HepG2 (cell line): ENCODE measurements around the gene AGAP4. TPM values are rescaled to one million over a fixed set of nuclear protein-coding genes. Genes with fewer than 3 reads are reported as not detected.
"Not testable (repeated sequence)": the region's sequence is repeated elsewhere in the genome, so short reads cannot be mapped to it uniquely, and the experiment has no call there.

ENCODE experiments used
- ATAC-seq: fragments of 200-7000 bp; cut with Tn5 transposase; 3 replicates; pipeline ENCODE4 v1.9.1; 2020; ENCODE audit warnings: mild to moderate bottlenecking, moderate library complexity
- BruUV-seq: library from RNA; stranded (reverse); fragments of 400-500 nt; replicated peaks from 2 replicates; lab custom pipeline; 2021; lab: Mats Ljungman, UMichigan
- CTCF ChIA-PET: fragments of 300-600 bp; formaldehyde crosslinking; extraction: SDS; loops from one replicate; lab custom pipeline; 2021; ENCODE audit warnings: low total read pairs, inconsistent platforms, low intra/inter-chr PET ratio; lab: Yijun Ruan, JAX
- POLR2A ChIA-PET: fragments of 350-600 bp; sonication (Branson Sonifier 250); formaldehyde crosslinking; loops from one replicate; lab custom pipeline; 2020; ENCODE audit warnings: antibody characterized with exemption, inconsistent platforms; lab: Yijun Ruan, JAX
- DNase-seq: peaks from one replicate; pipeline ENCODE4 v3.0.0-alpha.2; 2015; ENCODE audit warnings: low spot score
- FAIRE-seq: peaks from 3 replicates; lab custom pipeline; 2011; peaks lifted over from hg19 to GRCh38; lab: Jason Lieb, UNC
- H2AFZ ChIP-seq: one replicate; pipeline ENCODE4 v1.6.1; 2011; ENCODE audit warnings: low read length, inconsistent platforms
- H3K27ac ChIP-seq: fragments of 300-600 bp; 3 replicates; pipeline ENCODE4 v1.8.0; 2011; ENCODE audit warnings: mixed run types, mild to moderate bottlenecking, mixed read lengths, low read length, inconsistent platforms; ENCODE audit not compliant: insufficient read depth; ENCODE audit errors: extremely low read length
- H3K27me3 ChIP-seq, 2 experiments: fragments of 200-600 bp in 1 of 2; 2 replicates in 1 of 2; 3 replicates in 1 of 2; pipeline versions ENCODE4 v1.6.0 to v1.8.0; 2011; ENCODE audit warnings: low read length in 2 of 2, mild to moderate bottlenecking in 2 of 2, moderate library complexity in 2 of 2, inconsistent platforms in 1 of 2; ENCODE audit not compliant: insufficient read depth in 2 of 2, control insufficient read depth in 1 of 2
- H3K36me3 ChIP-seq, 2 experiments: fragments of 200-600 bp in 1 of 2; replicated peaks in 1 of 2; 2 replicates in 1 of 2; 3 replicates in 1 of 2; pipeline versions ENCODE4 v1.5.1 to v1.8.0; 2011; ENCODE audit warnings: low read length in 2 of 2, inconsistent platforms in 1 of 2; ENCODE audit not compliant: insufficient read depth in 2 of 2, control insufficient read depth in 1 of 2
- H3K4me1 ChIP-seq: 2 replicates; pipeline ENCODE4 v1.5.1; 2012; ENCODE audit warnings: low read length, inconsistent platforms; ENCODE audit not compliant: insufficient read depth
- H3K4me2 ChIP-seq: 2 replicates; pipeline ENCODE4 v1.6.0; 2011; ENCODE audit warnings: low read depth, low read length, inconsistent platforms
- H3K4me3 ChIP-seq, 3 experiments: fragments of 200-600 bp in 1 of 3; sonication (generic), shearing (Covaris generic) in 1 of 3; replicated peaks in 1 of 3; 2 replicates each; pipeline ENCODE4 v1.5.1; 2011 to 2016; ENCODE audit warnings: low read length in 3 of 3, inconsistent platforms in 2 of 3, low read depth in 2 of 3, mild to moderate bottlenecking in 2 of 3, control low read depth in 1 of 3, mixed read lengths in 1 of 3; ENCODE audit not compliant: insufficient read depth in 1 of 3
- H3K79me2 ChIP-seq: one replicate; pipeline ENCODE4 v1.6.1; 2011; ENCODE audit warnings: low read length, inconsistent platforms; ENCODE audit not compliant: insufficient read depth
- H3K9ac ChIP-seq: 2 replicates; pipeline ENCODE4 v1.6.0; 2011; ENCODE audit warnings: mild to moderate bottlenecking, low read depth, low read length, inconsistent platforms; ENCODE audit not compliant: insufficient read depth
- H3K9me3 ChIP-seq: 2 replicates; pipeline ENCODE4 v1.5.1; 2012; ENCODE audit warnings: mild to moderate bottlenecking, low read length
- H4K20me1 ChIP-seq: 2 replicates; pipeline ENCODE4 v1.6.0; 2011; ENCODE audit warnings: inconsistent platforms, mild to moderate bottlenecking, low read length, moderate library complexity; ENCODE audit not compliant: insufficient read depth
- ATF3 ChIP-seq: sonication (generic); formaldehyde crosslinking; IDR thresholded peaks from 2 replicates; pipeline ENCODE4 v1.4.0; 2020; ENCODE audit warnings: missing genetic modification reagents
- ATM ChIP-seq: fragments of 450-650 bp; IDR thresholded peaks from 2 replicates; pipeline ENCODE4 v1.7.1; 2017; ENCODE audit warnings: mild to moderate bottlenecking, borderline replicate concordance
- CENPX ChIP-seq: sonication (generic); formaldehyde crosslinking; IDR thresholded peaks from 2 replicates; pipeline ENCODE4 v1.9.0; 2021; ENCODE audit warnings: mild to moderate bottlenecking, missing genetic modification reagents, moderate library complexity
- CHD4 ChIP-seq: fragments of 200-600 bp; sonication (generic); IDR thresholded peaks from 2 replicates; pipeline ENCODE4 v1.7.0; 2017; ENCODE audit warnings: mild to moderate bottlenecking, low read length, borderline replicate concordance
- HDAC1 ChIP-seq: sonication (generic); formaldehyde crosslinking; IDR thresholded peaks from 2 replicates; pipeline ENCODE4 v1.5.1; 2020; ENCODE audit warnings: mild to moderate bottlenecking, missing genetic modification reagents
- HNRNPH1 ChIP-seq: fragments of 200-400 bp; formaldehyde crosslinking; optimal IDR thresholded peaks from 2 replicates; pipeline ENCODE3; 2017; ENCODE audit warnings: mild to moderate bottlenecking, low read depth, low read length
- RCOR2 ChIP-seq: IDR thresholded peaks from 2 replicates; pipeline ENCODE4 v1.6.1; 2016; ENCODE audit warnings: missing biosample characterization, missing genetic modification reagents
- RXRB ChIP-seq: IDR thresholded peaks from 2 replicates; pipeline ENCODE4 v1.6.1; 2016; ENCODE audit warnings: borderline replicate concordance, missing genetic modification reagents, missing compliant biosample characterization
- TIGD3 ChIP-seq: sonication (generic); formaldehyde crosslinking; IDR thresholded peaks from 2 replicates; pipeline ENCODE4 v1.5.1; 2020; ENCODE audit warnings: mild to moderate bottlenecking, missing genetic modification reagents, borderline replicate concordance
- TRAFD1 ChIP-seq: sonication (generic); formaldehyde crosslinking; IDR thresholded peaks from 2 replicates; pipeline ENCODE4 v1.5.1; 2020; ENCODE audit warnings: missing genetic modification reagents, mild to moderate bottlenecking, borderline replicate concordance
- ZBTB39 ChIP-seq: sonication (generic); formaldehyde crosslinking; IDR thresholded peaks from 2 replicates; pipeline ENCODE4 v1.5.0; 2020; ENCODE audit warnings: missing genetic modification reagents
- ZNF567 ChIP-seq: sonication (generic); formaldehyde crosslinking; IDR thresholded peaks from 2 replicates; pipeline ENCODE4 v1.8.1; 2023; ENCODE audit warnings: mild to moderate bottlenecking, missing genetic modification reagents, borderline replicate concordance
- WGBS: methylation state at CpG from one replicate; pipeline ENCODE4 v1.1.6; 2017; ENCODE audit warnings: low lambda C conversion rate; 5-methylcytosine and 5-hydroxymethylcytosine counted together
- in situ Hi-C: cut with HindIII; loops from 2 replicates; pipeline ENCODE4 v1.10.0; 2017; ENCODE audit warnings: low pct_unique_long_range_greater_than_20kb; ENCODE audit not compliant: extremely low pct_ligation_motif_present
- intact Hi-C: fragments of 100-400 bp; cut with micrococcal nuclease; formaldehyde crosslinking; loops from one replicate; pipeline ENCODE4 v1.10.0; 2022; ENCODE audit not compliant: unreplicated experiment
- polyA plus RNA-seq, 8 experiments: library from polyadenylated mRNA; depleted of rRNA in 3 of 8; stranded (reverse) in 7 of 8; unstranded in 1 of 8; fragments of >200 nt; fragmentation: Illumina TruSeq in 4 of 8; extraction: Trizol in 4 of 8; gene quantifications; 2 replicates each; pipeline versions ENCODE4 v1.2.1 to v1.2.3, GENCODE V29; 2011 to 2016; ENCODE audit warnings: low read depth in 4 of 8, missing spikeins in 1 of 8, mixed read lengths in 1 of 8; ENCODE audit not compliant: insufficient read depth in 1 of 8
- total RNA-seq, 5 experiments: library from RNA; depleted of rRNA; stranded (reverse); fragments of >200 nt; fragmentation: Illumina TruSeq; extraction: Trizol; gene quantifications; 2 replicates each; pipeline ENCODE4 v1.2.3, GENCODE V29; 2016; ENCODE audit warnings: low read depth in 1 of 5

The AGAP4 gene
- total and polyA plus RNA-seq, 2 of the 13 experiments (the other 11 are each of a cell fraction or from before 2014, with no cell fraction given): 11.0 to 38.3 TPM

GRCh38 chr10:45820107-45820830, 27.0 kb downstream of the AGAP4 start:
- POLR2A ChIA-PET, H3K4me3 ChIP-seq, H3K4me2 ChIP-seq, FAIRE-seq, H3K27ac ChIP-seq, ATAC-seq, H3K9ac ChIP-seq, BruUV-seq, H3K27me3 ChIP-seq, H3K4me1 ChIP-seq, in situ Hi-C loops, H2AFZ ChIP-seq, H3K79me2 ChIP-seq, CTCF ChIA-PET, H3K36me3 ChIP-seq, H3K9me3 ChIP-seq, DNase-seq, H4K20me1 ChIP-seq, intact Hi-C loops: not testable (repeated sequence)
- 59% methylated on average over 6 of the region's 6 CpGs for WGBS

GRCh38 chr10:45819552-45819951, 27.7 kb downstream of the AGAP4 start:
- ChIA-PET CTCF (no interaction called here), POLR2A (no interaction called here)
- H3K27me3 ChIP-seq: no peaks in the 10 kb centered on the region; a peak in 1 of 5 replicates
- DNase-seq (no peak), FAIRE-seq (no peak), ATAC-seq (no peak)
- H3K4me1 ChIP-seq: no peaks in the 10 kb centered on the region
- H3K27ac ChIP-seq: no peak overlapping the region
- H3K4me2 ChIP-seq: no peak overlapping the region
- H3K79me2 ChIP-seq: no peaks in the 10 kb centered on the region
- H3K4me3 ChIP-seq: no peak overlapping the region
- no peaks in the 10 kb centered on the region for H3K9me3 ChIP-seq
- no peaks in the 10 kb centered on the region for H3K36me3 ChIP-seq
- no peaks in the 10 kb centered on the region for H4K20me1 ChIP-seq
- BruUV-seq: no TSS peak
- no peak overlapping the region for H3K9ac ChIP-seq
- WGBS: 69% methylated on average over 9 of the region's 9 CpGs
- H2AFZ ChIP-seq: no peak overlapping the region
- in situ Hi-C loops: no loop called here
- intact Hi-C loops: no loop called here
- TF ChIP-seq TIGD3: no peak
- no peak for TF ChIP-seq ZBTB39 (CRISPR knock-in tag)
- no peak for TF ChIP-seq CHD4
- no peak for TF ChIP-seq TRAFD1 (CRISPR knock-in tag)
- TF ChIP-seq RXRB: no peak
- TF ChIP-seq RCOR2 (CRISPR knock-in tag): no peak
- no peak for TF ChIP-seq ZNF567 (CRISPR knock-in tag)
- no peak for TF ChIP-seq HNRNPH1
- no peak for TF ChIP-seq HDAC1
- TF ChIP-seq ATF3 (CRISPR knock-in tag): no peak
- TF ChIP-seq CENPX: no peak
- TF ChIP-seq ATM: no peak
